HG02885 (cell line): ENCODE results near the gene GSTK1.
"Not testable (repeated sequence)": the region's sequence is repeated elsewhere in the genome, so short reads cannot be mapped to it uniquely, and the experiment has no call there.

Source experiments
- ATAC-seq: cut with Tn5 transposase; IDR thresholded peaks from one replicate; pipeline ENCODE4 v1.9.1; 2021; ENCODE audit warnings: mild to moderate bottlenecking; ENCODE audit not compliant: unreplicated experiment, poor library complexity

GSTK1 gene

DNA sequence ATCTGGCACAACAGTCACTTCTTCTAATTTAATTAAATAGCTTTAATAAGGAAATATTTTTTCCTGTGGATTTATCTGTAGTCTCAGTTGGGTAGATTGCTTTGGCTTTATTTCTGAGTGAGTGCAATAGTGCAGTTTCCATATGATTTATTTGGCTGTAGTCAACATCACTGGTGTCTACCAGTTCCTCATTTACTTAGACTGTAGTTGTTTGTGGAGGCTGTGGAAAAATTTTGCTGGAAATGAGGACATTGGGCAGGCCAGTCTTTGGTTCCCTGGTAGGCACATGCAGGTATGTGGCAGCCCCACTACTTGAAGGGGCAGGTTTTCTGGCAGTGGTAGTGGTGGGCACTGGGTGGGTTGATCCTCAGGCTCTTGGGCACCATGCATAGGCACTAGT is 25.9 kb upstream of the GSTK1 start:
- no peak for ATAC-seq

DNA sequence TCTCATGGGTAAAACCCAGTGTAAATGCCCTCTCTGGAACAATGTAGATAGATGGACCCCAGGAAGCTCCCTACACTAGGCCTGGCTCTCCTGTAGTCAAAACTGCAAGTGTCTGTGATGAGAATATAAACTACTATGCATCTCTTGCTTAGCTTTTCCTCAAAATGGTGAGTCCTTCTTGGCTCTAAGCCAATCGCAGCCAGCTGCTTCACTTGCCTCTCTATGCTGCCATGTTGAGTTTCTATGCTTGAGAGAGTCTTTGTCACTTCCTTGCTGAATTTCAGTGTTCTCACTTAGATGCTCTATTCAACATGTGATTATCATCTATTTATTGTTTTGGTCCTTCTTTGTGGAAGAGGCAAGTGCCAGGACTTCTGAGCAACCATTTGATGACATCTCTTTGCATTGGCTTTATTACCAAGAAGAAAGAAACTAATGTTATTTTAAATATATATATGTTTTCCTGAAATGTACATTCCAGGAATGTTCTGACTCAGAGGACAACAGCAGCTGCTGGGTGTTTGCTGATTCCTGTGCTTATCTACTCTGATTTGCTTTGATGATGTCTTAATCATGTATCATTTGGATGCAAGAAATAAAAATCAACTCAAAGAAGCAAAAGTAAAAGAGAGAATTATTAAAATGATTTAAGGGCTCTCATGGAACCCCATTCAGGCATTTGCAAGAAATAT is 24.8 kb upstream of the GSTK1 start:
- no peak for ATAC-seq

DNA sequence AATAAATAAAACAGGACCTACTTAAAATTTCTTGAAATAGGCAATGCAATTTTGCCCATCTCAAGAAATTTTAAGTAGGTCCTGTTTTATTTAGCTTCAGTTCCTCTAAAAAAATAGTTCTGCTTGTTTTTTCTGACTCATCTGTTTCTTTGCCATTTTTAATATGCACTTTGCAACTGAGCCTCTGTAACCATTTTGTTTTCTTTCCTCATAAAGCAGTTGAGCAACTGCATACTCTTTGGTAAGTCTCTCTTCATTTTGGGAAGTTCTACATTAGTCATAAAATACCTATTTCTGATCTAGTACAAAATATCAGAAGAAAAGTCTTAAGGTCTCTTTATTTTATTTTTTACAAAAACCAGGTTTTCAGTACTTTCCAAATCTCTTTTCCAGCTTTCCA is 23.4 kb upstream of the GSTK1 start:
- no peak for ATAC-seq

DNA sequence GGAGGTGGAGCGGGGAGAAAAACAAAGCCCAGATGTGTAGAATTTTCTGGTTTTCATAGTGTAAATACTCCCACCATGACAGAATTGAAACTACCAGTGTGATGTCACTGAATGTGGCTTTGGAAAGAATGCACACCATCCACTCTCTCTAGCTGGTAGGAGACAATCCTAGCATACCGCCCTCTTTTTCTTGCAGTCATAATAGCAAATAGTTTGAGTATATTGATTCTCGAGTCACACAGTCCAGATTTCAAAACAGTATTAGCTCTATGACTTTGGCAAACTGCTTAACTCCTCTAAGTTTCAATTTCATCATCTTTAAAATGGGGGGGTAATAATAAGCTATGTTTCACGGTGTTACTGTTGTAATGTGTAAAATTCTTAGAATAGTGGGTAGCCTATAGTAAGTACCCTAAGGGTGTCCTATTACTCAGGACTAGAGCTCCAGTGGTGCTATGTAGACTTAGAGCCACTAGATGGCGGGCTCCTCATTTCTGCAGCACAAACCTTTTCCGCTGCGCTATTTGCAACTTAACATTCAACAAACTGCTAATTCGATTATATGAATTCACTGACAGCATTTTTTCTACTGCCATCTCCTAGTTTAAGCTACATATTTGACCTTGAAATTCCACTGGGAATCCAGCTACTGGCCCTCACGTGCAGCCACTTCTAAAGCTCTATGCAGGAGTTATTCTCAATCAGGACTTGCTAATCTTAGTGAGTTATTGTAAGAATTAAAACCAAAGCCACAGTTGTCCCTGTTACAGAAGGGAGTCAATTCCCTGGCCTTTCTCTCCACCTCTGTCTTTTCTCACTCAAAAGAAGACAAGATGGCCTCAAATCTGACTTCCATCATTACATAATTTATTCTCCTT is 22.7 kb upstream of the GSTK1 start:
- ATAC-seq, result peak; percentile 99

DNA sequence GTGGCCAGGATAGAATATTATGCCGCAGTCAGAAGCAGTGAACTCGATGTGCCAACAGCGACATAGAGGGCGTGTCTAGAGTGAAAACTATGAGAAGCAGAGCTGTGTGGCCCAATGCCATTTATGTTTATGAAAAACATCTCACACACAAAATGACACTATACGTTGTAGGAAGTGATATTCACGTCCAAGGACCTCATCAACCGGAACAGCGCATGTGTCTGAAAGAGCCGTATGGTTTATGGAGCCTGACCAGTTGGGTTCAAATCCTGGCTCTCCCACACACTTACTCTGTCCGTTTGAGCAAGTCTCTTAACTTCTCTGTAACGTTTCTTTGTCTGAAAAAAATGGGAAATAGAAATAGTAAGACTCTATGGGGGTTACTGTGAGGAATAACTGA is 20.9 kb upstream of the GSTK1 start:
- ATAC-seq, result no peak

DNA sequence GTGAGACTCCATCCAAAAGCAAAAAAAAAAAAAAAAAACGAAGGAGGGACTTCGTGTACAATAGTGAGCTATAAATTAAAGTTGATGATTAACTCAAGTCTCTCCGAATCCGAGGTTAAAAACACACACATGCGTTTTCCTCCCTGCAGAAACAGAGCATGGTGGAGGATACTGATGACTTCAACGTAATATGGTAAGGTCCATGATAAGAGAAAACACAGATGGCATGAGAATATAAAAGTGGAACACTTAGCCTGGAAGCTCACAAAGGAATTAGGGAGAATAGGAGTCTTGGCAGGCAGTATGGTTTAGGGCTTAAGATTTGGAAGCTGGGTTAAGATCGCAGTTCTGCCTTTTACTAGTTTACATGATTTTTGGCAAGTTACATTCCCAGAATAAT is 20.1 kb upstream of the GSTK1 start:
- no peak for ATAC-seq

DNA sequence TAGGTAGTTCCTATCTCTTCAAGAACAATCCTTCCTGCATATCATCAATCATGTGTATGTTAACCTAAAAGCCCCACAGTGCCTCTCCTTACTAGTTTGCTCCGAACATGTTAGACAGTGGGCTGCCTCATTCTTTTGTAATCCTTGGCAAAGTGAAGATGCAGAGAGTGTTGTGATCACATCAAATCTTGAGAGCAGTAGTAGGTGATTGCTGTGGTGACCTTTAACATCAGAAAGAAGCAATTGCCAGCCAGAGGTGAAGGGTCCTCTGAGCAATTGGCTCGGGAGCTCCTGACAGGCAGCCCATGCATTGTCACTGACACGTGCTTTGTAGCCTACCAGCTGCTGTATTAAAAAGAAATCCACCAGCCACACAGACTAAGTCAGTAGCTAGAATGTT is 19.6 kb upstream of the GSTK1 start:
- ATAC-seq, result no peak

DNA sequence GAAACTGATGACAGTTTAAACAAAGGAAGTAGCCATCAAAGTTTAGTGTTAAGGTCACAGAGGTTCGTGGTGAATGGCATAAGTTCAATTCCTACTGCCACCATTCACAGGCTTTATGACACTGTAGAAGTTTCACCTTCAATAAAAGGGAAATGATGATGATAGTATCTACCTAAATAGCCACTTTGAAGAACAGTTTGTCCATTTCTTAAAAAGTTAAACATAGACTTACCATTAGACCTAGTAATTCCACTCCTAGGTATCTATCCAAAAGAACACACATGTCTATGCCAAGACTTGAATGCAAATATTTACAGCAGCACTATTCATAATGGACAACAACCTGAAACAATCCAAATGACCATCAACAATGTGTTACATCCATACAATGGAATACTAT is 18.9 kb upstream of the GSTK1 start:
- no peak for ATAC-seq

DNA sequence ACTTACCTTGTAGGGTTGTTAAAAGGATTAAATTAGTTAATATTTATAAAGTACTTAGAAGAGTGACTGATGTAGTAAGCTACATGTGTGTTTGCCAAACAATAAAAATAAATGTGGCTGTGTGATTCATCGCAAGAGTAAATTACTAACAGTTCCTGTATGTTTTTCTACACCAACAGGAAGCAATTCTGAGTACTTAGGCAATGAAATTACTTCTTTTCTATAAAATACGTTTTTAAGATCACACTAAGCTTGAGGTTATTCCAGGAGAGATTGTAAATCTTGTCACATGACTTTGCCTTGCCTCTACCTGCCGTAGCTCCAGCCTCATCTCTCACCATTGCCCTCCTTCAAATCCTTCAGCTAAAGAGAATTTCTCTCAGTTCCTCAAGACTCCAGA is 18.1 kb upstream of the GSTK1 start:
- ATAC-seq, result no peak

DNA sequence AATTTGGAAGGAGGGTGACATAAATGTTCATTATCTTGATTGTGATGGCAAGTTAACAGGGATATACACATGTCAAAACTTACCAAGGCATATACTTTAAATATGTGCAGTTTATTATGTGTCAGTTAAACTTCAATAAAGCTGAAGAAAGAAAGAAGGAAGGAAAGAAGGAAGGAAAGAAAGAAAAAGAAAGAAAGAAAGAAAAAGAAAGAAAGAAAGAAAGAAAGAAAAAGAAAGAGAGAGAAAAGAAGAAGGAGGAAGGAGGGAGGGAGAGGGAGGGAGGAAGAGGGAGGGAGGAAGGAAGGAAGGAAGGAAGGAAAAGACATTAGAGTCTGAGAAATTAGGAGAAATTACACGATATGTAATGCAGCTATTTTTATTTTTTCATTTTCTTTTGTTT is 15.9 kb upstream of the GSTK1 start:
- ATAC-seq, result no peak

DNA sequence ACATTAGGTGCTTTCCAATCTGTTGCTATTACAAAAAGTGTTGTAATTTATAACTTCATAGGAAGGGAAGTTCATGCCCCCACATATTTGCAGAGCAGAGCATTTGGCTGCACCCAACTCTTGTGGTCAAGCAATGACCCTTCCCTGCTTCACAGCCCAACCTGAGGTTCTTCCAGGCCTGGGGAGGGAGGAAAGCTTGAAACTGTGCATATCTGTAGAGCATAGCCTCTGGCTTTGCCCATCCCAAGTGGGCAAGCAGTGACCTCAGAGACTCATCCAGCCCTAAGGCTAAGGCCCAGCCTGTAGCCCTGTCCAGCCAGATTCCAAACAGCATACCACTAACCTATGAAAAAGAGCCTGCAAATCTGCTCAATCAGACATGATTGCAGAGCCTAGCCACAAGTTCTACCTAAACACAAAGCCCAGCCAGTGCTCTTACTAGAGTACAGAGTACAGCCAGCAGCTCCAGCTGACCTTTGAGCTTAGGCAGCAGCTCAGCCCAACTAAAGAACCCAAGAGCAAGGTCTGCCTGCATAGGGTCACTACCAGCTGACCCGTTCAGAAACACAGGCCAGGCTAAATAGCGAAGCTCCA is 14.4 kb upstream of the GSTK1 start:
- ATAC-seq, result no peak

DNA sequence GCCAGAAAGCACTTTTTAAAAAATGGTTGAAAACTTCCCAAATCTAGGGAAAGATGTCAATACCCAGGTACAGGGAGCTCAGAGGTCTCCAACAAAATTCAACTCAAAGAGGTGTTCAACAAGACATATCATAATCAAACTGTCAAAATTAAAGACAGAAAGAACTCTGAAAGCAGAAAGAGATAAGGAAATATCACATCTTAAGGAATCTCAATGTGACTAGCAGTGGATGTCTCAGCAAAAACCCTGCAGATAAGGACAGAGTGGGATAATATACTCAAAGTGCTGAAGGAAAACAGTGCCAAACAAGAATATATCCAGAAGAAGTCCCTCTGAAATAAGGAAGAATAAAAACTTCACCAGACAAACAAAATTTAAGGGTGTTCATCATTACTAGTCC is 13.0 kb upstream of the GSTK1 start:
- no peak for ATAC-seq

DNA sequence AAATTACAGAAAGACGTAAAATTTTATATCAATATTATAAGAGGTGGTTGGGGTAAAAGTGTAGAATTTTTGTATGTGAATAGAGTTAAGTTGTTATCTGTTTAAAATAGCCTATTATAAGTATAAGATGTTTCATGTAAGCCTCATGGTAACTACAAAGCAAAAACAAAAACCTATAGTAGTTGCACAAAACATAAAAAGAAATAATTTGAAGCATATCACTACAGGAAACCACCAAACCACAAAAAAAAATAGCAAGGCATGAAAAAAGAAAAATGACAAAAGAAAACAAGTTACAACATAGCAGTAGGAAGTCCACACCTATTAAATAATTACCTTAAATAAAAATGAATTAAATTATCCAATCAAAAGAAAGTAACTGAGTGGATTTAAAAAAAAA is 12.4 kb upstream of the GSTK1 start:
- no peak for ATAC-seq

DNA sequence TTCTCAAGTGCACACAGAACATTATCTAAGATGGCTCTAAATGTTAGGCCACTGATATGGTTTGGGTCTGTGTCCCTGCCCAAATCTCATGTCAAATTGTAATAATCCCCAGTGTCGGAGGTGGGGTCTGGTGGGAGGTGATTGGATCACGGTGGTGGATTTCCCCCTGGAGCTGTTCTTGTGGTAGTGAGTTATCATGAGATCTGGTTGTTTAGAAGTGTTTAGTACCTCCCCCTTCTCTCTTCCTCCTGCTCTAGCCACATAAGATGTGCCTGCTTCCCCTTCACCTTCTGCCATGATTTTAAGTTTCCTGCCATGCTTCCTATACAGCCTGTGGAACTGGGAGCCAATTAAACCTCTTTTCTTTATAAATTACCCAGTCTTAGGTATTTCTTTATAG is 11.2 kb upstream of the GSTK1 start:
- ATAC-seq, result no peak

DNA sequence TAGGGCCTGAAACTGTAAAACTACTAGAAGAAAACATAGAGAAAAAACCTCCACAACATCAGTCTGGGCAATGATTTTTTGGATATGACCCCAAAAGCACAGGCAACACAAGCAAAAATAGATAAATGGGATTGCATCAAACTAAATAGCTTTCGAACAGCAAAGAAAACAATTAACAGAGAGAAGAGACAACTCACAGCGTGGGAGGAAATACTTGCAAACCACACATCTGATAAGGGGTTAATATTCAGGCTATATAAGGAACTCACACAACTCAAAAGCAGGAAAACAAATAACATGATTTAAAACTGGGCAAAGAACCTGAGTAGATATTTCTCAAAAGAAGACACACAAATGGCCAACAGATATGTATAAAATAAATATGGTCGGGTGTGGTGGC is 7.7 kb upstream of the GSTK1 start:
- no peak for ATAC-seq

DNA sequence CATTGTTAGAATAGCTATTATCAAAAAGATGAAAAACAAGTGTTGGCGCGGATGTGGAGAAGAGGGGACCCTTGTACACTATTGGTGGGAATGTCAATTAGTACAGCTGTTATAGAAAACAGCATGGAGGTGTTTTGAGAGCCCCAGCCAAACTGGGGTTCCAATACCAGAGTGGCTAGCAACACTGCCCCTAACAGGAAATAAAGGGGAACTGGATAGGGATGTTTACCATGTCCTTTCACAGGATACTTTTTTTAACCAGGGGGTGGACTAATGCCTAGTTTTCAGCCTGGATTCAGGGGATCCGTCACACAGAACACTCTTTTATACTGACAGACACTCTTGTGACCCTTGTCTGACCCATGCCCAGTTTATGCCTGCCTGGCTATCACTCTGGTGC is 6.9 kb upstream of the GSTK1 start:
- ATAC-seq, result no peak

DNA sequence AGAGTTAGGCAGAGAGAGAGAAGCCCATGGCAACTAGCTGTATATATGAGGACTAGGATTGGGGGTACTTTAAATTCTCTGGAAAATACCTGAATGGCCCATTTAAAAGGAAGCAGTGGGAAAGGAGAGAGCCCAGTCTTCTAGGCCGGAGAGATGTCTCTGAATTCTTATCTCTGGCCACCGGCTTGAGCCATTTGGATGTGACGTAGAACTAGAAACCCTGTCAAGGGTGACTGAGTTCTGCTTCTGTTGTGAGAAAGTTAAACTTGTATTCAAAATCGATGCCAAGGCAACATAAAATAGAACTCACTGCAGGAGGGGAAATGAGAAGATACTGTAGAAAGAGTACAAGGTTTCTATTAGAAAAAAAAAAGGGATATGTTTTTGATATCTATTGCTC is 6.3 kb upstream of the GSTK1 start:
- peak; percentile 67 for ATAC-seq

DNA sequence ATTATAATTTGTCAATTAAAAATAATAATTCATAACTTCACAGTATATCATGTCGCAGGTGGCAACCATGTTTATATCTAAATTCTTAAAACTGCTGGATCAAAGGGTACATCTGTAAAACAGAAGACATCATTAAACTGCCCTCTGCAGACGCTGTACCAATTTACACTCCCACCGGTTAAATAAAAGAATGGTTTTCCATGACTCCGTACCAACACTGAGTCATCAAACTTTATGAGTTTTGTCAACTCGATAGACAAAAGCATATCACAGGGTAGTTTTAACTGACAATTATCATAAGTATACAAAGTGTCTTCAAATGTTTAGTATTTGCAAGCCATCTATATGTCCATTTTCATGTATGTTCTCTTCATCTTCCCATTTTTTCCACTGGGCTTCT is 5.7 kb upstream of the GSTK1 start:
- ATAC-seq, result no peak

DNA sequence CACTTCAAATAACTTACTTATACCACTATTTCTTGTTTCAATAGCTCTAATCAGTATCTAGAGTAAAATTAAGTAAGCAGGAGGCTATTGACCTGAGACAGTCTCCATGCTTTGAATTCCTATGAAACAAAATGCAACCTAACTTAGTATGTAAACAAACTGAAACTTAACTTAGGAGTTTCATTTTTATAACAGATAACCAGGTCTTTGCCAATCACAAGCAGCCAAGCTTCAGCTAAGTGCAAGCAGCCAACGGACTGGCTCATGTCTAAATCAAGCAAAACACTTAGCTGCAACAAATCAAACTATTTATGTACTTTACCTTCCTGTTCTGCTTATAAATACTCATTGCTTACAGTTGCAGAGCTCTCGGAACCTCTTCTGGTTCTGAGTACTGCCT is 4.4 kb upstream of the GSTK1 start:
- ATAC-seq, result peak; percentile 42

DNA sequence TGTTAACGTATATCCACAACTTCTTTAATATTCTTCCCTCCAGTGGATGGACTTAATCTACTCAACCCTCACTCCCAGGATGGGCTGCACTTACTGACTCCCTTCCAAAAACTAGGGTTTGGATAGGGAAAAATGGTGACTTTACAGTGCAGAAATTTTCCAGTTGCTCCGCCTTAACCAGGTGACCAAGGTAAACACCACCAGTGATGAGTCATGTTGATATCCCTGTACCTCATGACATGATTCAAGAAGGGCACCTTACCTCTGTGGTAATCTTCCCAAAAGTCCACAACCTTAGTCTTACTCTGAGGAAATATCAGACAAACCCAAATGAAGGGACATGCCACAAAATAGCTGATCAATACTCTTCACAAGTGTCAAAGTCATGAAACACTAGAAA is 3.5 kb upstream of the GSTK1 start:
- no peak for ATAC-seq

DNA sequence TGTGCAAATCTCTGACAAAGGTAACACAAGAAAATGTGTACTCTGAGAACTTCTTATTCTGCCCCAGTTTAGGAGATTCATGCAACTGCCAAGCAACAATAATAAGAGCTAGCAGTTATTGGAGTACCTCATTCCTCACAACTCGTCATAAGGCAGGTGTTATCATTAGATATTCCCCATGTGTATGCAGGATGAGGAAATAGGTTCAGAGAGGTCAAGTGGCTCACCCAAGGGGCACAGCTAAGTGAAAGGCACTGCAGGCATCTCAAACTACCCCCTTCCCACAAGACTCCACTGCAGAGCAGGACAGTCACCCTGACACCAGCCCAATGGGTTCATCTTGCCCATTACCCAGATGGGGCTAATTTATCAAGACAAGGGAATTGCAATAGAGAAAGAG is 1.3 kb upstream of the GSTK1 start:
- ATAC-seq, result no peak

DNA sequence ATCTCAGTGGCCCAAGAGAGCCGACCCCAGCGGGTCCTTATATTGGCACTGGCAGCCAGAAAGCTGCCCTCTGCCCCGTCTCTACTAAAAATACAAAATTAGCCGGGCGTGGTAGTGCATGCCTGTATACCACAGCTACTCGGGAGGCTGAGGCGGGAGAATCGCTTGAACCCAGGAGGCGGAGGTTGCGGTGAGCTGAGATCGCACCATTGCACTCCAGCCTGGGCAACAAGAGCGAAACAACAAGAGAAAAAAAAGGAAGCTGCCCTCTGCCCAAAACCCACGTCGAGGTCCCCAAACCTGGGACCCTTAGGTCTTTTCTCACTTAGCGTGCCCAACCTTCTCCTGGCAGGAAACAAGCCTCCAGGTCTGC is 941 bp downstream of the GSTK1 start:
- ATAC-seq, result not testable (repeated sequence)
